Neural cell (in vitro differentiated cells): Measurements from ENCODE around the gene AMPD2.

ENCODE experiments used
- EZH2 ChIP-seq: fragments of 200-600, 300-800 bp; shearing (Covaris generic), sonication (generic); IDR thresholded peaks from 2 replicates; pipeline ENCODE4 v1.6.1; 2014; ENCODE audit warnings: antibody characterized with exemption, low read length, borderline replicate concordance, mild to moderate bottlenecking; ENCODE audit not compliant: insufficient read depth, poor library complexity, severe bottlenecking
- MXI1 ChIP-seq: fragments of 450-650 bp; conservative IDR thresholded peaks from 2 replicates; pipeline ENCODE4 v1.6.1; 2014; ENCODE audit warnings: antibody characterized with exemption, mild to moderate bottlenecking; ENCODE audit not compliant: poor library complexity, severe bottlenecking
- TF ChIP-seq, protein P1 (sequence below): fragments of 450-650 bp; IDR thresholded peaks from 2 replicates; pipeline ENCODE4 v1.5.1; 2014; ENCODE audit warnings: antibody characterized with exemption, mild to moderate bottlenecking, moderate library complexity; ENCODE audit not compliant: poor library complexity, severe bottlenecking
- TF ChIP-seq, protein P2 (sequence below): IDR thresholded peaks from 2 replicates; pipeline ENCODE4 v1.6.1; 2012; ENCODE audit warnings: borderline replicate concordance

DNA sequence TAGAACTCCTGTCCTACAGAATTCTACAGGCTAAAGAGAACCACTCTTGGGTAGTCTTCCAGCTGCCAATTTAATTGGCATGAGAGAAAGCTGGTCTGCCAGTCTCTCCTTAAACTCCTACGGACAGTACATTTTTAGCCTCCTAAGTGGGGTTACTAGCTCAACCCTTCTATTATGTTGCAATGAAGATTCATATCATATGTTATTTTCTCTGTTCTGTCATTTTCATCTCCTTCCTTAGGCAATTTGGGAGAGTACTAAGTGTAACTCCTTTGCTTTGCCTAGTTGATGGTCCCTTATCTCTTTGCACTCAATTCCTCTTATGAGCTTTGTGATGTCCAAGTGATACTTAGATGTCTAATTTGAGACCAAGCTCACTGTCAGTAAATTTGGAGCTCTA is 14.3 kb upstream of the AMPD2 start:
- TF ChIP-seq, protein P1, sequence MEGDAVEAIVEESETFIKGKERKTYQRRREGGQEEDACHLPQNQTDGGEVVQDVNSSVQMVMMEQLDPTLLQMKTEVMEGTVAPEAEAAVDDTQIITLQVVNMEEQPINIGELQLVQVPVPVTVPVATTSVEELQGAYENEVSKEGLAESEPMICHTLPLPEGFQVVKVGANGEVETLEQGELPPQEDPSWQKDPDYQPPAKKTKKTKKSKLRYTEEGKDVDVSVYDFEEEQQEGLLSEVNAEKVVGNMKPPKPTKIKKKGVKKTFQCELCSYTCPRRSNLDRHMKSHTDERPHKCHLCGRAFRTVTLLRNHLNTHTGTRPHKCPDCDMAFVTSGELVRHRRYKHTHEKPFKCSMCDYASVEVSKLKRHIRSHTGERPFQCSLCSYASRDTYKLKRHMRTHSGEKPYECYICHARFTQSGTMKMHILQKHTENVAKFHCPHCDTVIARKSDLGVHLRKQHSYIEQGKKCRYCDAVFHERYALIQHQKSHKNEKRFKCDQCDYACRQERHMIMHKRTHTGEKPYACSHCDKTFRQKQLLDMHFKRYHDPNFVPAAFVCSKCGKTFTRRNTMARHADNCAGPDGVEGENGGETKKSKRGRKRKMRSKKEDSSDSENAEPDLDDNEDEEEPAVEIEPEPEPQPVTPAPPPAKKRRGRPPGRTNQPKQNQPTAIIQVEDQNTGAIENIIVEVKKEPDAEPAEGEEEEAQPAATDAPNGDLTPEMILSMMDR, result no peak
- TF ChIP-seq, protein P2, sequence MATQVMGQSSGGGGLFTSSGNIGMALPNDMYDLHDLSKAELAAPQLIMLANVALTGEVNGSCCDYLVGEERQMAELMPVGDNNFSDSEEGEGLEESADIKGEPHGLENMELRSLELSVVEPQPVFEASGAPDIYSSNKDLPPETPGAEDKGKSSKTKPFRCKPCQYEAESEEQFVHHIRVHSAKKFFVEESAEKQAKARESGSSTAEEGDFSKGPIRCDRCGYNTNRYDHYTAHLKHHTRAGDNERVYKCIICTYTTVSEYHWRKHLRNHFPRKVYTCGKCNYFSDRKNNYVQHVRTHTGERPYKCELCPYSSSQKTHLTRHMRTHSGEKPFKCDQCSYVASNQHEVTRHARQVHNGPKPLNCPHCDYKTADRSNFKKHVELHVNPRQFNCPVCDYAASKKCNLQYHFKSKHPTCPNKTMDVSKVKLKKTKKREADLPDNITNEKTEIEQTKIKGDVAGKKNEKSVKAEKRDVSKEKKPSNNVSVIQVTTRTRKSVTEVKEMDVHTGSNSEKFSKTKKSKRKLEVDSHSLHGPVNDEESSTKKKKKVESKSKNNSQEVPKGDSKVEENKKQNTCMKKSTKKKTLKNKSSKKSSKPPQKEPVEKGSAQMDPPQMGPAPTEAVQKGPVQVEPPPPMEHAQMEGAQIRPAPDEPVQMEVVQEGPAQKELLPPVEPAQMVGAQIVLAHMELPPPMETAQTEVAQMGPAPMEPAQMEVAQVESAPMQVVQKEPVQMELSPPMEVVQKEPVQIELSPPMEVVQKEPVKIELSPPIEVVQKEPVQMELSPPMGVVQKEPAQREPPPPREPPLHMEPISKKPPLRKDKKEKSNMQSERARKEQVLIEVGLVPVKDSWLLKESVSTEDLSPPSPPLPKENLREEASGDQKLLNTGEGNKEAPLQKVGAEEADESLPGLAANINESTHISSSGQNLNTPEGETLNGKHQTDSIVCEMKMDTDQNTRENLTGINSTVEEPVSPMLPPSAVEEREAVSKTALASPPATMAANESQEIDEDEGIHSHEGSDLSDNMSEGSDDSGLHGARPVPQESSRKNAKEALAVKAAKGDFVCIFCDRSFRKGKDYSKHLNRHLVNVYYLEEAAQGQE, result no peak
- TF ChIP-seq MXI1 (no peak), EZH2 (no peak)
